GM12801 (cell line): ENCODE results near the gene NCR2.

Experiments
- TF ChIP-seq, protein P1 (sequence below): IDR thresholded peaks from one replicate; pipeline ENCODE4 v1.5.1; 2011; ENCODE audit warnings: control low read depth; ENCODE audit not compliant: insufficient read length; ENCODE audit errors: extremely low read depth

NCR2 gene

DNA sequence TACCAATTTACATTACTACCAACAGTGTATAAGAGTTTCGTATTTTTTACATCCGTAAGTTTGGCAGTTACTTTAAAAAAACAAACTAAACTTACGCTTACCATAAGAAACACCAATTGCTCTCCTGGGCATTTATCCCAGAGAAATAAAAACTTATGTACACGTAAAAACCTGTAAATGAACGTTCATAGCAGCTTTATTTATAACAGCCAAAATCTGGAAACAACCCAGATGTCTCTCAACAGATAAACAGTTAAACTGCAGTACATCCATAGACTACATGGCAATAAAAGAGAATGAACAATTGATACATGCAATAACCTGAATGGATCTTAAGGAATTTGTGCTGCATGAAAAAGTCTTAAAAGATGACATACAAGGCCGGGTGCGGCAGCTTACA, 30.7 kb downstream of the NCR2 start:
- TF ChIP-seq, protein P1, sequence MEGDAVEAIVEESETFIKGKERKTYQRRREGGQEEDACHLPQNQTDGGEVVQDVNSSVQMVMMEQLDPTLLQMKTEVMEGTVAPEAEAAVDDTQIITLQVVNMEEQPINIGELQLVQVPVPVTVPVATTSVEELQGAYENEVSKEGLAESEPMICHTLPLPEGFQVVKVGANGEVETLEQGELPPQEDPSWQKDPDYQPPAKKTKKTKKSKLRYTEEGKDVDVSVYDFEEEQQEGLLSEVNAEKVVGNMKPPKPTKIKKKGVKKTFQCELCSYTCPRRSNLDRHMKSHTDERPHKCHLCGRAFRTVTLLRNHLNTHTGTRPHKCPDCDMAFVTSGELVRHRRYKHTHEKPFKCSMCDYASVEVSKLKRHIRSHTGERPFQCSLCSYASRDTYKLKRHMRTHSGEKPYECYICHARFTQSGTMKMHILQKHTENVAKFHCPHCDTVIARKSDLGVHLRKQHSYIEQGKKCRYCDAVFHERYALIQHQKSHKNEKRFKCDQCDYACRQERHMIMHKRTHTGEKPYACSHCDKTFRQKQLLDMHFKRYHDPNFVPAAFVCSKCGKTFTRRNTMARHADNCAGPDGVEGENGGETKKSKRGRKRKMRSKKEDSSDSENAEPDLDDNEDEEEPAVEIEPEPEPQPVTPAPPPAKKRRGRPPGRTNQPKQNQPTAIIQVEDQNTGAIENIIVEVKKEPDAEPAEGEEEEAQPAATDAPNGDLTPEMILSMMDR, result no peak

DNA sequence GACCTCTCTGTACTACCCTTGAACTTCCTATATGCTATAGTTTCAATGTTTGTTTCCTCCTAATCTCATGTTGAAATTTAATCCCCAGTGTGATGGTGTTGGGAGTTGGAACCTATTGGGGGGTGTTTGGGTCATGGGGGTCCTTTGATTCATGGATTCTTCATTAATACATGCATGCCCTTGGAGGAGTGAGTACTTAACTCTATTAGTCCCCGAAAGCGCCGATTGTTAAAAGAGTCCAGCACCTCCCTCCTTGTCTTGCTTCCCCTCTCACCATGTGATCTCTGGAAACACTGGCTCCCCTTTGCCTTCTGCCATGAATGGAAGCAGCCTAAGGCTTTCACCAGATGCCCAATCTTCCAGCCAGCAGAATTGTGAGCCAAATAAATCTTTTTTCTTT, 31.7 kb downstream of the NCR2 start:
- TF ChIP-seq, protein P1, result no peak

DNA sequence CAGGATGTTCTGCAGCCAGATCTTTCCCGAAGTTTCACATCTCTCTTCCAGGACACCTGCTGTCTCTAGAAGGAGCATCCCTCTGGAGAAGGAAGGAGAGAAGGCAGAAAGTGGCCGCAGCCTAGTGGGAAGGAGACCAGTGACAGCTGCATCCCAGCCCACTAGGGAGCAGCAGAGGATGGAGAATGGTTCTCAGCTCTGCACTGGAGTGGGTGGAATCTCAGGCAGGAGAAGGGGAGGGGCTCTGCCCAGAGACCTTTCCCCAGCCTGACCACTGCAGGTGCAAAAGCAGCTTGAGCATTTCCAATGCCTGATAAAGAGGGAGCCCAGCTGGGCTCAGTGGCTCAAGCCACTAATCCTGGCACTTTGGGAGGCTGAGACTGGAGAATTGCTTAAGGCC, 32.3 kb downstream of the NCR2 start:
- TF ChIP-seq, protein P1, result no peak

DNA sequence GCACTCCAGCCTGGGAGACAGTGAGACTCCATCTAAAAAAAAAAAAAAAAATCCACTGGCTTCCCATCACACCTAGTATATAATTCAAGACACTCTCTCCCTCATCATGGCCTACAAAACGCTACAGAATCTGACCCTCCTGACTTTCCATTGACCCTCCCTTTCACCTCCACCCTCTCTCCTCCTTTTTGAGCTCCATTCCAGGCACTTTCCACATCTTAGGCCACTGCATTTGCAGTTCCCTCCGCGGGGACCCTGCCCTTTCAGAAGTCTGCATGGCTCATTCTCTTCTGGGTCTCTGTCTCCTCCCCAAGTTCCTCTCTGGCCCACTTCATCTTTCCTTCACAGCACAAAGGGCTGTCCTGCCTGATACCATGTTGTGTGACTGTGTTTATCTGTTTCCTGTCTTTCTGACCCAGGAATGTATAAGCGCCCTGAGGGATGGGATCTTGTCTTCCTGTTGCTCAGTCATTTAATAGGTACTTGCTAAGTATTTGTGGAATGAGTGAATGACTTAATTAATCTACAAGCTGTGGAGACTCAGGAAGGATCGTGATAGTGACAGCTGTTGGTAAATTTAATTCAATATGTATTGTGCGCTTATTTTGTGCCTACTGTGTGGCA, 35.2 kb downstream of the NCR2 start:
- TF ChIP-seq, protein P1, result no peak

DNA sequence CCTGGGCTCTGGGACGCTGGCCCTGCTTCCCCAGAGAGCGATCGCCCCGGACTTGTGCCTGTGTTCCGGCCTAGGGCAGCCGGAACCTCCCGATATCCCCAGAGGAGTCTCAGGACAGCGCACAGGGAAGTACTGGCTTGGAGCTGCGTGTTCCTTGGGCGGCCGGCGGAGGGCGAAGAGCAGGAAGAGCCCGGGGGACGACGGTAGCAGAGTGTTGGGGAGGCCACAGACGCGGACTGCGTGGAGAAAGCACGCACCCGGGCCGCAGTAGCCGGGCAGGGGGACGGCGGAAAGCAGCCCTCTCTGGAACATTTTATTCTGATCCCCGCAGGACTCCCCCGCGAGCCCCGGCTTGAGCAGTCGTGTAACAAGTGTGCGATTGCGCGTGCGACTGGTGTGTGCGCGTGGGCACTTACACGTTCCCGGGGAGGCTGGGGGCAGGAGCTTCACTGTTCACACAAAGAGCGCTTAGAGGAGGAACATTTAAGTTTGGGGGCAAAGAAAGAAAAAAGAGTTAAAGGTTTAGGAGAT, 36.1 kb downstream of the NCR2 start:
- TF ChIP-seq, protein P1, result no peak

DNA sequence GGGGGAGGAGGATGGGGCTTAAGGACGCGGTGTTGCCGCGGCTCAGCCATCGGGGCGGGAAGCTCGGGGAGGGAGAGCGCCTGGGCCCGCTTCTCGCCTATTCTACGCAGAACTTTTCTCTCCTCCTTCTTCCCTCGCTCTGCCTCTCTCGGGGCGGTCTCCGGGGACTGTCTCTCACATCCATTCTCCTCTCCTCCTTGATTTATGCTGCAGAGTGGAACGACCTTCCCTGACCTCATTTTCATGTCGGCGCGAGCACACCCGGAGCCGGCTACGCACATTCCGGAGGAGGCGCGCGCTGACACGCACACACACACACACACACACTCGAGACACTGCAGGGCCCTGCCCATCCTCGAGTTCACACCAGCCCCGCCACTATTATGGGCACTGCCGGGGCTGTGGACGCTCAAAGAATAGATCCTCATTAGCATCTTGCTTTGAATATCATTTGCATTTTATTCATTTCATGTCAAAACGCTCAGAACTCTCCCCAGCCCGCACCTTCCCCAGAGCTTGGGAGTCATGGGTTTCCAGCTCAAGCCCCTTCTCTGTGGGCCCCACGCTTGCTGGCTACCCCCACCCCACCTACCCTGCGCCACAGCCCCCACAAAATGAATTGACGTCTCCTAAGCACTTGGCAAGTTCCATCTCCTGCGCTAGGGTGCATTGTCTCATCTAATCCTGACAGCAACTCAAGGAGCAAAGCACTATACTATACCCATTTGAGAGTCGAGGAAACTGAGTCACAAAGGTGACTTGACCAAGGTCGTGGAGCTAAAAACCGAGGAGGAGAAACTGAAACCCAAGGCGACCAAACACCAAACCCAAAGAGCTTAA, 36.8 kb downstream of the NCR2 start:
- TF ChIP-seq, protein P1, result no peak

DNA sequence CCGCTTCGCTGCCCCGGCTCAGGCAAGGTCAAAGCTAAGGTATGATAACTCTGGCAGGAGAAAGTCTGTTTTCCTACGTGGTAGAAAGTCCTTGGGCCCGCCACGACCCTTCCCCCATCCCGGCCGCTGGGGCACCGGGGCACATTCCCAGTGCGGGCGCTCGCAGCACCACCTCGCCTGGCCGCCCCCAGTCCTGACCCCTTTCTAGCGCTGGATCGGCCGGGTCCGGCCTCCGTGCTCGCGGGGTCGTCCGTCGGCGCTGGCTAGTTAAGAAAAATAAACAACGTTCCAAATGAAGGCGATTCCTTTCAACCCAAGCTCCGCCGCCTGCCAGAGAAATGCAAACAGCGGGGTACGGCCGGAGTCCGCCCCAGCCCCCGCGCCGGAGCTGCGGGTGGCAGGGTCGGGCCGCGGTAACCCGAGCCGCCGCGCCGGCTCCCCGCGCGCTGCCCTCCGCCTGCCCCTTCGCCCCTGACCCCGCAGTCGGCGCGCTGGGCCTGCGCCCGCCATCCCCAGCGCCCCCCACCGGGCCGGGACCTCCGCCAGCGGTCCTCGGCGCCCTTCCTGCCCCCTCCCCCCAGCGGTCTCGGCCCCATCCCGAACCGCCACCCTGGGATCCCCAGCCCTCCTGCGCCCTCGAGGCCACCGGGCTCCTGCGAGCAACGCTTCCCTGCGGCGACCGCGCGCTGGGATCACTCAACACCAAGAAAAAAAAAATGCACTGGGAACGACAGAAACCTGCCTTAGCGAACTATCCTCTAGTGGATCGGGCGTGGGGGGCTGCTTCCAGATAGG, 37.6 kb downstream of the NCR2 start:
- TF ChIP-seq, protein P1, result no peak
